Epithelial cell of prostate (primary cell): Measurements from ENCODE around the gene PKN1.
A peak's percentile ranks its signal among the peaks of the same experiment; 100 is the strongest.
"Not testable (repeated sequence)": the region's sequence is repeated elsewhere in the genome, so short reads cannot be mapped to it uniquely, and the experiment has no call there.

Experiments
- DNase-seq: peaks from one replicate; pipeline ENCODE4 v3.0.0-alpha.2; 2011; ENCODE audit warnings: low read depth, low spot score
- H3K27ac ChIP-seq: fragments of 450-650 bp; 2 replicates; pipeline ENCODE4 v1.5.1; 2017; ENCODE audit warnings: mild to moderate bottlenecking

PKN1 gene

DNA sequence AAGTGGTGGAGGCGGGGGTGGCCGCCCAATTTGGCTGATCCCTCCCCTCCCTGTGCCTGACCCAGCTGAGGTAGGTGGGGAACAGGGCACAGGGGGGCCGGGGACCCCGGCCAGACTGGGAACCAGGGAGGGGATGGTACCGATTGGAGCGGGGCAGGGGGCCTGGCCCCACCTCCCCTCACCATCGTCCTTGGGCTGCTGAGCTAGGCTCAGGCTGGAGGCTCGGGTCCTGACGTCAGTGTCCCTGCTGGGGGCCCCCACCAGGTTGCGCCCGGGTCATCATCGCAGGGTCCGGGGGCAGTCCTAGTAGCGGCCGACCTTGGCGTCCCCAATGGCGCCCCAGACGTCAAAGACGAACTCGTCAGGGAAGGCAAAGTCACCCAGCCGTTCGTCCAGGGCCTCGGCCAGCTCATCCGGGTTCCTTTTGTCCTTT is 45.0 kb downstream of the PKN1 start:
- no peak overlapping the region for H3K27ac ChIP-seq
- no peak for DNase-seq

DNA sequence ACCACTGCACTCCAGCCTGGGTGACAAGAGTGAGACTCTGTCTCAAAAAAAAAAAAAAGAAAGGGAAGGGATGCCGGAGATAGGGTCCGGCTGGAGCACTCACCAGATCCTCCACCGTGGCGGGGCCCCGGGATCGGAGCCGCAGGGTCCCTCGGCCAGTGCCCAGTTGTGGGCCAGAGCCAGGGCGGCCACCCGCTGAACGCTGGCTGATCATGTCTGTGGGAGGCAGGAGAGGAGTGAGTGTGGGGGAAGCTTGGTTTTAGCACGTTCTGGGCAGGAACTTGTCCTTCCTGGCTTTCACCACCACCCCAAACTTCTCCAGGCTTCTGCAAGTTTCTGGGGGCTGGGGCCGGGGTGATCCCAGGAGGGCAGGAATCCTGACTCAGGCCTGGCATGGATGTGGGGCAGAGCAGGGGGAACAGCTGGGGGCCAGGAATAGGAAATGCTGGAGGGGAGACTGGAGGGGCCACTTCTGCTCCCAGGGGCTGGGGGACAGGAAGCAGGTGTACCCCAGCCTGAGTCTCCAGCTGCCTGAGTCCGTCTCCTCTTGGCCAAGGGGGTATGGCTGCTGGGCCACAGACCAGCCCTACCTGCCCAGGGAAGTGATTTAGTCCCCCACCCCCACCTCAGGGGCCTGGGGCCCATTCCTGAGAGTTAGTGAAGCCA is 46.3 kb downstream of the PKN1 start:
- no peak overlapping the region for H3K27ac ChIP-seq
- DNase-seq: no peak

DNA sequence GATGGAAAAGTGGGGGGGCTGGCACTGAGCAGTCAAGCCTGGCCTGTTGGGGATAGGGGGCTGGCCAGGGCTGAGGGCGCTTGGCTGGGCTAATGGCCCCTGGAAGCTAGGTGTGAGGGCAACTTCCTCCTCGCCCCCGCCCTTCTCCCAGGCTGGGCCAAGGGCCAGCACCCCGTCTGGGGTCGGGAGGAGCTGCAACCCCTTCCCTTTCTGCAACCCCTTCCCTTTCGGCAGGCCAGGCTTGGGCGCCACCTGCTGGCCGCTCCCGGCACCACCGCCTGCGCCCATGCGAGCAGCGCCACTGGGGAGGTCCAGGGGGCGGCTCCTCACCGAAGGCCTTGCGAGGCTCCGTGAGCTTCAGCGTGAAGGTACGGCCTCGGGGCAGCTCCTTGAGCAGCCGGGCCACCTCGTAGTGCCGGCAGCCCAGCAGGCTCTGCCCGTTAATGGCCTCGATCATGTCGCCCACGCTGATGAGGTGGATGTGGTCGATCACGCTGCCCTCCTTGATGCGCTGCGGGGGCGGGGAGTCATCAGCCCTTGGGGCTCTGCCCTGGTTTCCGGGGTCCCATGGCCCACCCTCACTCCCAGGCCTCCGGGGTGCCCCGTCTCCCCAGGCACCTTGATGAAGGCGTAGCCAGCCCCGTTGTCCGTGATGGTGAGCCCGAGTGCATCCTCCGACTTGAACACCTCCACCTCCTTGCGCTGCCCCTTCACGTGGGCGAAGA is 47.0 kb downstream of the PKN1 start:
- H3K27ac ChIP-seq: no peak overlapping the region
- no peak for DNase-seq

DNA sequence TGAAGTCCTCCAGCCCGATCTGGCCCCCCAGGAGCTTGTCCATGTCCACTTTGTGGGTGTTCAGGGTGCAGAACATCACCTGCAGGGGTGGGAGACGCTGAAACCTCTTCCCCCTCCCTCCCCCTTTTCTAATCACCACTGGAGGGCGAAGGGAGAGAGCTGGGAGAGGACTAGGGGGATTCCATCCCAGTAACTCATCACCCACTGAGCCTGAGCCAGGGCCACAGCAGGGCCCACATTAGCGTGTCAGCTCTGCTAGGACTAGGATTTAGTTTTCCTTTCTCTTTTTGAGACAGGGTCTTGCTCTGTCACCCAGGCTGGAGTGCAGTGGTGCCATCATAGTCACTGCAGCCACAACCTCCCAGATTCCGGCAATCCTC is 47.6 kb downstream of the PKN1 start:
- no peak for DNase-seq
- H3K27ac ChIP-seq: no peak overlapping the region

DNA sequence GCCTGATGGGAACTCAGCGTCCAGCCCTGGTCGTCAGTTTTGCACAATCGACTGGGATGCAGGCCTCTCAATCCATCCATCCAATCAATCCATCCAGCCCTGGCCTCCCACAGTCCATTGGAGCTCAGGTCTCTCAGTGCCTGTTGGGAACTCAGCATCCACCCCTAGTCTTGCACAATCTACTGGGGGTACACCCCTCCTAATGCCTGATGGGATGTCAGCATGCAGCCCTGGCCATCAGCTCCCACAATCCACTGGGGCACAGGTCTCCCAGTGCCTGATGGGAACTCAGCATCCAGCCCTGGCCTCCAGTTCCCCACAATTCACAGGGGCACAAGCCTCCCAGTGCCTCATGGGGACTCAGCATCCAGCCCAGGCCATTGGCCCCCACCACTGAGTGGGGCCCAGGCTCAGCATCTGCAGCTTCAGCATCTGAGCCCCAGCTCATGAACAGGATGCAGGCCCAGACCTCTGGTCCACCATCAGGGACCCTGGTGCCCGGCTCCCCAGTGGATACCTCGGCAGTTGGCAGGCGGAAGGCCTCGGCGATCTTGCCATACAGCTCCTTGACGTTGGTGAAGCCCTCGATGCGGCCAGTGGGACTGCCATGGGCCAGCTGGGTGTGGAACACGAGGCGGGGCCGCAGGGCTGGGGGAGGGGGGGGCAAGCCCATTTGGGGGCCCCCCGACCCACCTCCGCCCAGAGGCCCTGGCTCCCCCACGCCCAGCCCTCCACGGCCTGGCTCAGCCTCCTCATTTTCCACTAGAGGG is 49.3 kb downstream of the PKN1 start:
- no peak for DNase-seq
- no peak overlapping the region for H3K27ac ChIP-seq

DNA sequence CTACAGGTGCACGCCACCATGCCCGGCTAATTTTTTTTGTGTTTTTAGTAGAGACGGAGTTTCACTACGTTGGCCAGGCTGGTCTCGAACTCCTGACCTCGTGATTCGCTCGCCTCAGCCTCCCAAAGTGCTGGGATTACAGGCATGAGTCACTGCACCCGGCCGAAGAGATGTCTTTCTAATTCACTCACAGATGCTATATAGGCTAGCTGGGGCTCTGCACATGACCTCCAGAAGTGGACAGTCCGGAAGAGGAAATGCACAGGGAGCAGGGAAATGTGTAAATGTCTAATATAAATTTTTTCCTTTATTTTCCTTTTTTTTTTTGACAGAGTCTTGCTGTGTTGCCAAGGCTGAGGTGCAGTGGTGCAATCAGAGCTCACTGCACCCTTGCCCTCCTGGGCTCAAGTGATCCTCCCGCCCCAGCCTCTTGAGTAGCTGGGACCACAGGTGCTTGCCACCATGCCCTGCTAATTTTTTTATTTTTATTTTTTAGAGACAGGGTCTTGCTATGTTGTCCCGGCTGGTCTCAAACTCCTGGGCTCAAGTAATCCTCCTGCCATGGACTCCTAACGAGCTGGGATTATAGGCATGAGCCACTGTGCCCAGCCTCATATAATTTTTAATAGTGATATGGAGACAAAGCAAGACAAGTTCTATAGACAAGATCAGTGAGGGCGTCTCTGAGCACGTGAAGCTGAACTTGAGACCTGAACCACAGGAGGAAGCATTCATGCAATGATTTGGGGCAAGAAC is 54.4 kb downstream of the PKN1 start:
- H3K27ac ChIP-seq: no peak overlapping the region
- DNase-seq: no peak

DNA sequence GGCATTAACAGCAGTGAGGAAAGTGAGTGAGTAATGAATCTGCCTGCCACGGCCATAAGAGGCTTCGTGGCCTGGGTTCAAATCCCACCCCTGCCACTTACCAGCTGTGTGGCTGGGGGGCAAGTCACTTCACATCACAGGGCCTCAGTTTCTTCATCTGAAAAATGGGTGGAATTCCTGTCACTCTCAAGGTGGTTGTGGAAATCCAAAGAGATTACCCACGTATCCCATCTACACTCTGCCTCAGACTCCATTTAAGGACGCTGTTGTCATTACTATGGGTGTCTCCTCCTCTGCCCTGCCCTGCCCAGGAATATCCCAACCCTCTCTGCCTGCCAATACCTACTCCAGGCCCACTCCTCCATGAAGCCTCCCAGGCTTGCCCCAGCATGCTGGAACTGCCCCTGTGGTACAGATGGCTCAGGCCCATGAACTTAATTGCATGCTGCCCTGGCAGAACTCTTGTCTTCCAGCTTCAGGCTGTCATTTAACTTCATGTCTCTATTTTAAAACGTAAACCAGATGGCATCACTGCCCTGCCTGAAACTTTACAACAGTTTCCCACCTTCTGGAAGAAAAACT is 59.7 kb downstream of the PKN1 start:
- DNase-seq: no peak

DNA sequence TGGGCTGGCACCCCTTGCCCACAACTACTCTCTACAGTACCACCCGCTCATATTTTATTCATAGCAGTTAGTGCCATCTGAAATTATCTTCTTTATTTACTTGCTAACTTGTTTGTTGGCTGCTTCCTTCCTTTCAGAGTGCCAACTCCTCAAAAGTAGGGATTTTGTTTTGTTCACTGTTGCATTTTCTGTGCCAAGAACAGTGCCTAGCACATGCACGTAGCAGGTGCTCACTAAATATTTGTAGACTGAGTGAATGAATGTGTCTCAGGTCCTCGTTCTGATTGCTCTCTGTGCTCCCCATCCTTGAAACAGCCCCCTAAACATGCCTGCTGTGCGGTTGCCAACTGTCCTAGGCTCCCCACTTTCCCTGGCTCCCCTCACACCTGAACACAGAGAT is 61.3 kb downstream of the PKN1 start:
- peak overlapping the region; percentile 92 for H3K27ac ChIP-seq
- no peak for DNase-seq

More for the DNA sequence above, 59.7 kb downstream of the PKN1 start:
- H3K27ac ChIP-seq: peak overlapping the region; percentile 92

DNA sequence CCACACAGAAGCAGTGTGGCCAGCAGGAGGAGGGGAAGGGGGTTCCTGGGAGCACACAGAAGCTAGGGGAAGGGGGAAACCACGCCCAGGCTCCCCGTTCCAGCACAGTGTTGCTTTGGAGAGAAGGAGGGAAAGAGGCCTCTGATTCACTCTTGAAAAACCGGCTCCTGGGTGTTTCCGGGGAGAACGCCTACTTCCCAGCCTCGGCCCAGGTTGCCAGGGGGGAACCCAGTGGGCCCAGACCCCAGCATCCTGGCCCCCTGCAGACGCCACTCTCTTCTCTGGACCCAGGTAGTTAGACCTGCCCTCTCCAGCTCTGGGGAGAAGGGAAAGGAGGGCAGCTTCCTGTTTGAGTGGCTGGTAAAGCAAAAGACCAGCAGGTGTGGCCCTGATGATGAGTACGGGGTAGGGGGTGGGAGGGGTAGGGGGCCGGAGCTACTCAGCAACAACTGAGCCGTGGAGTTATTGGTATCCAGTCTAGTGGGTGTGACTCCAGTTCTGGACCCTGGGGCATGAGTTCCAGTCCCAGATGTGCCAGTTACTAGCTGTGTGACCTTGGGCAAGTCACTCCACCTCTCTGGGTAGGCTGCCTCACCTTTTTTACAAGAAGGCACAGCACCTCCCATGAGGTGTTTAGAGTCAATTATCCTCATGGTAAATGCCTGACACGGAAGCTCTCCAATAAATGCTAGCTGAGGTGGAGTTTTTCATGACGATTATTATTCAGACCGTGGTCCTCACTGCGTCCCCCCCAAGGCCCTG is 62.0 kb downstream of the PKN1 start:
- peak overlapping the region; percentile 92 for H3K27ac ChIP-seq
- no peak for DNase-seq

DNA sequence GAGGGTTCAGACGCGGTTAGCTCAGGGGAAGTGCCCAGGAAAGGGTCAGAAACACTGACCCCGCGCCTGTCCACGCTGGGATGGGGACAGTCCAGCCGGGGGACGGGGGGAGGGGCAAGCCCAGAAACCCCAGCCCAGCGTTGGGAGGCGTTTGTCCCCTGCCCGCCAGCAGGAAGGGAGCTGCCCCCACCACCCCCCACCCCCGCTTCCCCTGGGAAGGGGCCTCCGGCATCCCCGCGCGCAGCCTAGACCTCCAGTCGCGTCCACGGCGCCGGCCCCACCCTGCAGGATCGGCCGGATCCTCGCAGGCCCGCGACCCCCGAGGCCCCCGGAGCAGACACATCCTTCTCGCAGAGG is 62.5 kb downstream of the PKN1 start:
- DNase-seq: no peak
- peak overlapping the region; percentile 92 for H3K27ac ChIP-seq

DNA sequence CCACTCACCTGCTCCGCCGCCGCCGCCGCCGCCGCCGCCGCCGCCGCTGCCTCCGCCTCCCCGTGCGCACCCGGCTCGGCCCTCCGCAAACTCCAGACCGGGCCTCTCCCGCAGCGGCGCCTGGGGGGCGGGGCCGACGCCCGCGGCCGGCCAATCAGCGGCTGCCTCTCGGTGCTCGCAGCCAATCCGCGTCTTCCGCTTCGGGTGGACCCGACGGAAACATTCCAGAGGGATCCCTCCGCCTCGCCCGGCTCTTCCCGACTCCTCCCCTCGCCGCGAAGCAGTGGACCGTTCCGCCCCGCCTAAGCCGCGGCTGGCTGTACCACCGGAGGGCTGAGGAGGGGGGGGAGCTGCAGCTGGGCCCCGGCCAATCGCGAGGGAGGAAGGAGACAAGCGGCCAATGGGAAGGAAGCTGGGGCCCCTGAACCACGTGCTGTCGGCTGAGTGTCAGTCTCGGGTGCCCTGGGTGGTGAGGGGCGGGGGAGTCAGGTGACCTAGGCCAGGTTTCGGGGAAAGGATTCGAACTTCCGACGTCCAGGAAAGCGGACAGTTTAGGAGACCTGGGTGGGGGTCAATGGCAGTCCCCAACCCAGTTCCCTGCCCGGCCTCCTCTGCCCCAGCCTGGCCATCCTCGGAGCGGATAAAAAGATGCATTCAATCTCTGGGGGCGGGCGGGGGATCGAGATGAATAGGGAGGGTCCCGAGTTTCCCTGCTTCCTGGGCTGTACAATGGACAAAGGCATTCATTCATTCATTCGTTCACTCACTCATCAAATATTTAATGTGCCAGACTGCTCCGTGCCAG is 63.1 kb downstream of the PKN1 start, which contains the start of gene GIPC1:
Gene GIPC1, minus strand, starts transcription at position 99 of the 805 bp plus-strand sequence. CDS start 13,151 bp downstream, outside the sequence.
- H3K27ac ChIP-seq: peak within 1 kb of the TSS; percentile 92
- DNase-seq: peak; percentile 98

DNA sequence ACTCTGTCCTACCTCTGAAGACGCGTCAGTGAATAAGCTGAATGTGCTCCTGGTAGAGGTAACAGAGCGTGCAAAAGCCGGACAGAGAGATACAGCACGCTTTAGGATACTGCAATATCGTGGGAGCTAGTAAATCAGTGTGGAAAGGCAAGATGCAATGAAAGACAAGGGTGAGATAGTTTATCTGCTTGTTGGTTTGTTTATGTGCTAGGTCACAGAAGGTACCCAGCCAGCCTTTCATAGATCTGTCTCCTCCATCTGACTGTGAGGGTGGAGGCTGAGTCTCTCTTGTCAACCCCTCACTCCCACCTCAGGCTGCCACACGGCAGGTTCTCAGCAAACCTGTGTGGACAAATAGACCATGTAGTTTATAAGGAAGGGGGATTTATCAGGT is 63.7 kb downstream of the PKN1 start:
- H3K27ac ChIP-seq: peak overlapping the region; percentile 92
- DNase-seq: no peak

DNA sequence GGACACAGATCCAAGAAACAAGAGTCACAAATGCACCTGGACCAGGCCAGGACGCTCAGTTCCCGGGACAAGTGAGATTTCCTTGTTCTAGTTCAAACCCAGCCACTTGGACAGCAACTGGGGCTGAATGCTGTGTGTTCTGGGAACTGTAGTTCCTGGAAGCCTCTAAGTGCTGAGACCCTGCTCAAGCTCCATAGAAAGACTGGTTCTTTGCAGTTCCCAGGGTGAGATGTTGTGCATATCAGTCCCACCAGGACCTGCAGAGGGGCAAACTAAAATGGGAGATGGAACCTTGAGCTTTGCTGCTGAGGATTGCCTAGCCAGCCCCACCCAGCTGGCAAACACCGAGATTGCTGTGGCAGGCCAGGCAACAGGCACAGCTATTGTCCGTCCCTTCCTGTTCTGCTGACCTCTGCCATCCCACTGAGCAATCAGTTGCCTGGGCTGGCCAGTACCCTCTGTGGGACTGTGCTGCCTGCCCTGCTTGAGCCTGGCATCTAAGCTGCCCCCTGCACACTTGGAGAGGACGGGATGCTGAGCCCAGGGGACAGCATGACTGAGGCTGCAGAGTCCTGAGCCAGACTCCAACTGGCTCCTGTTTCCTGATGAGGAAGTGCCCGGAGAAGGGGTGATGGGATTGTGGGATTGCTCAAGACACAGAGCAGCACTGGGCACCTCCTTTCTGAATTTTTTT is 64.3 kb downstream of the PKN1 start:
- no peak for DNase-seq
- H3K27ac ChIP-seq: peak overlapping the region; percentile 92

DNA sequence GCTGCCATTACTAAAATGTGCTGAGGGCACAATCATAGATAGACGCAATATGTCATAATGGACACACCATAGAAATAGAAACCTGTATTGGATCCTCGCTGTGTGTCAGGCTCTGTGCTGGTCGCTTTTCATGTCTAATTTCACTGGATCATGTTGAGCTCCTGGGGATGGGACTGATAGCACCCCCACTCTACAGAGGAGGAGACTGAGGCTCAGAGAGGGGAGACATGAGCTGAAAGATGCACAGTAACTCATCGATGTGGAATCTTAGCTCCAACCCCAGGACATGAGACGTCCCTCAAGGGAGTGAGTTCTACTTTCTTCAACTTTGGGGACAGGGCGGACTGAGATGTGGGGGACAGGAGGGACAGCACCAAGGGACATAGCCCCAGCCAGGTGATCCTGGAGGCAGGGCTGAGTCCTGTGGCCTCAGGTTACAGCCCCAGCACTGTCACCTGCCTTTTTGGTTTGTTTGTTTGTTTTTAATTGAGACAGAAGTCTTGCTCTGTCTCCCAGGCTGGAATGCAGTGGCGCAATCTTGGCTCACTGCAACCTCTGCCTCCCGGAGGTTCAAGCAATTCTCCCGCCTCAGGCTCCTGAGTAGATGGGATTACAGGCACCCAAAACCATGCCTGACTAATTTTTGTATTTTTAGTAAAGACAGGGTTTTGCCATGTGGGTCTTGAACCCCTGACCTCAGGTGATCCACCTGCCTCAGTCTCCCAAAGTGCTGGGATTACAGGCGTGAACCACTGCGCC is 69.4 kb downstream of the PKN1 start:
- no peak for DNase-seq
- H3K27ac ChIP-seq: peak overlapping the region; percentile 26

DNA sequence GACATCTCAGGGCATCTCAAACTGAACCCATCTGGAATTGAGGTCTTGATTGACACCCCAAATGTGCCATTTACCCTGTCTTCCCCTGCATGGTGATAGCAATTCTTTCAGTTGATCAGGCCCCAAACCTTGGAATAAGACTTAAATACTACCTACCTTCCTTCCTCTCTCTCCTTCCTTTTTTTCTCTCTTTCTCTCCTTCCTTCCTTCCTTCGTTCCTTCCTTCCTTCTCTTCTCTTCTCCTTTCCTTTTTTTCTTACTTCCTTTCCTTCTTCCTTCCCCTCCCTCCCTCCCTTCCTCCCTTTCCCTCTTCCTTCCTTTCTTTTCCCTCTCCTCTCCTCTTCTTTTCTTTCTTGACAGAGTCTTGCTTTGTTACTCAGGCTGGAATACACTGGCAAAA is 70.2 kb downstream of the PKN1 start:
- H3K27ac ChIP-seq: peak overlapping the region; percentile 26
- no peak for DNase-seq

DNA sequence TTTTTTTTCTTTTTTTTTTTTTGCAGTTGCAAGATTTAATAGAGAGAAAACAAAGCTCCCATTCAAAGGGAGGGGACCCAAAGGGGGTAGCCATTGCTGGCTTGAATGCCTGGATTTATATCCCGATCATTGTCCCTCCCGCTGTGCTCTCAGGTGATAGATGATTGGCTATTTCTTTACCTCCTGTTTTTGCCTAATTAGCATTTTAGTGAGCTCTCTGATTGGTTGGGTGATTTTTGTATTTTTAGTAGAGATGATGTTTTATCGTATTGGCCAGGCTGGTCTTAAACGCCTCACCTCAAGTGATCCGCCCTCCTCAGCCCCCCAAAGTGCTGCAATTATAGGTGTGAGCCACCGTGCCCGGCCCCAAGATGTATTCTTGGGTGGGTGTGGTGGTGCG is 71.5 kb downstream of the PKN1 start:
- not testable (repeated sequence) for DNase-seq
- peak overlapping the region; percentile 98 for H3K27ac ChIP-seq

DNA sequence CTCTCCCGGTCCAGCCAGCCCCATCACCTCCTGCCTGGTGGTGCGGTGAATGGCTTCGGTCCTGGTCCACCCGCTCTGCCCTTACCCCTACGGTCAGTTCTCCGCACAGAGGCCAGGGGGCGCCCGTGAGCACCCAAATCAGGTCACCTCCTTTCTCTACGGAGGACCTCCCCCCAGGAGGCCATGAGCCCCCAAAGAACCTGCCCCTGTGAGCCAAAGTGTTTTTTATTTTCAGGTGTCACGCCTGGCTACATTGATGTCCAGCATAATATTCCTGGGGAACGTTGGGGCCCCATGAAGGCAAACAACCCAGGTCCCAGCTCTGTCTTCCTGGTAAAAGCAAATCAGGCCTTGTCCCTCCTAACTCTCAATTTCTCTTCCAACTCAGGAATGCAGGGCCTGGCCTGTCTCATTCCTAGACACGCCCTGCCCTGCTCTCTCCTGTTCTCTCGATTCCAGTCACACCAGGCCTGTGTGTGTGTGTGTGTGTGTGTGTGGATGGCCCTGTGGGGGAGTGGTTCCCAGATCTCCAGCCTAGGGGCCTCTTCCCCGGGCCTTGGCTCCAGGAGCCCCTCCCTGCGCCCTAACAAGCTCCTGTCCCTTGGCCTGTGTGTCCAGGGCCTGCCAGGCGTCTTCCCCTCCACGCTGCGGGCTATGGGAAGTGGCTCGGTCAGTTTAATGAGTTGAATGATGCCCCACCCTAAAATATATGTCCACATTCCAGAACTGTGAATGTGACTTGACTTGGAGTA is 72.6 kb downstream of the PKN1 start:
- peak overlapping the region; percentile 98 for H3K27ac ChIP-seq
- peak; percentile 85 for DNase-seq
